Osteocyte (in vitro differentiated cells): ENCODE measurements around the gene PDF. TPM values are rescaled to one million over a fixed set of nuclear protein-coding genes. Genes with fewer than 3 reads are reported as not detected.

Source experiments
- DNase-seq: peaks from one replicate; pipeline ENCODE4 v3.0.0; 2021; ENCODE audit warnings: mixed read lengths; ENCODE audit not compliant: unreplicated experiment; ENCODE audit errors: extremely low spot score
- H3K27ac Mint-ChIP-seq: one replicate; pipeline ENCODE4 v1.8.0; 2021; ENCODE audit warnings: mild to moderate bottlenecking, mixed read lengths; ENCODE audit not compliant: unreplicated experiment
- H3K27me3 Mint-ChIP-seq: one replicate; pipeline ENCODE4 v1.8.0; 2021; ENCODE audit warnings: mixed read lengths; ENCODE audit not compliant: unreplicated experiment
- H3K36me3 Mint-ChIP-seq: one replicate; pipeline ENCODE4 v1.8.0; 2021; ENCODE audit warnings: mixed read lengths; ENCODE audit not compliant: unreplicated experiment
- H3K4me1 Mint-ChIP-seq: one replicate; pipeline ENCODE4 v1.8.0; 2021; ENCODE audit warnings: mixed read lengths; ENCODE audit not compliant: unreplicated experiment
- H3K4me3 Mint-ChIP-seq: one replicate; pipeline ENCODE4 v1.8.0; 2021; ENCODE audit warnings: mild to moderate bottlenecking, moderate library complexity, mixed read lengths; ENCODE audit not compliant: unreplicated experiment
- H3K9me3 Mint-ChIP-seq: one replicate; pipeline ENCODE4 v1.8.0; 2021; ENCODE audit warnings: mixed read lengths; ENCODE audit not compliant: unreplicated experiment
- CTCF ChIP-seq: fragments of 200-600 bp; sonication (generic); IDR thresholded peaks from 2 replicates; pipeline ENCODE4 v1.5.0; 2021; ENCODE audit warnings: antibody characterized with exemption, mild to moderate bottlenecking, moderate library complexity
- total RNA-seq: library from RNA; stranded (reverse); gene quantifications from 2 replicates; pipeline ENCODE4 v1.2.1, GENCODE V29; 2021

Gene PDF
- total RNA-seq, 1 donor from 2014 or later: 12.6 TPM

GRCh38 chr16:69329369-69330285 is 761 bp downstream of the PDF start:
- no peaks in the 10 kb centered on the region for H3K27me3 Mint-ChIP-seq
- H3K4me1 Mint-ChIP-seq: peaks cover 28% of the 10 kb centered on the region
- DNase-seq: no peak
- H3K36me3 Mint-ChIP-seq: peaks cover 19% of the 10 kb centered on the region
- no peak for TF ChIP-seq CTCF
- no peaks in the 10 kb centered on the region for H3K9me3 Mint-ChIP-seq
- peak overlapping the region; percentile 73 for H3K27ac Mint-ChIP-seq
- peak overlapping the region; percentile 79 for H3K4me3 Mint-ChIP-seq

DNA sequence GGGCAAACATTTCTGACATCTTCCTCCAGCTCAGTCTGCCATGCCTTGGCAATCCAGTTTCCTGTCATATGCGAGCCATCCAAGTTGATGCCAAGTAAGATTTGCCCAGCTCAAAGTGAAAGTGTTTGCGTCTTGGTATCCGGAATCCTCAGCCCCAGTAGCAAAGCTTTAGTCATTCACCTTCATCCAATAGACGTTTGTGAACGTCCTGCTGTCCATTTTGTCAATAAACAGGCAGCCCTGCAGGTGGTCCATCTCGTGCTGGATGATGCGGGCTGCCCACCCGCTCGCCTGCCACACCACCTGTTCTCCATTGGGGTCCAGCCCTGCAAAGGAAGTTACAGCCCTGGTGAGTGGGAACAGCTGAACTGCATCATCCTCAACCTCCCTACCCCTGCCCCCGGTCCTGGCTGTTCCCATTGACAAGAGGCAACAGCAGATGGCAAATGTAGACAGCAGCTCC is 1.5 kb downstream of the PDF start:
- TF ChIP-seq CTCF: no peak
- Mint-ChIP-seq H3K4me1 (peaks cover 28% of the 10 kb centered on the region), H3K36me3 (peaks cover 15% of the 10 kb centered on the region), H3K4me3 (peak overlapping the region; percentile 79), H3K27me3 (no peaks in the 10 kb centered on the region), H3K27ac (peak overlapping the region; percentile 73), H3K9me3 (no peaks in the 10 kb centered on the region)
- no peak for DNase-seq

GRCh38 chr16:69327585-69328310 is 2.6 kb downstream of the PDF start:
- Mint-ChIP-seq H3K9me3 (no peaks in the 10 kb centered on the region), H3K27ac (no peak overlapping the region), H3K36me3 (peaks cover 11% of the 10 kb centered on the region), H3K4me1 (peaks cover 28% of the 10 kb centered on the region), H3K27me3 (no peaks in the 10 kb centered on the region), H3K4me3 (no peak overlapping the region)
- no peak for TF ChIP-seq CTCF
- DNase-seq: no peak

GRCh38 chr16:69326172-69326873 is 4.1 kb downstream of the PDF start:
- TF ChIP-seq CTCF: no peak
- no peak overlapping the region for H3K4me3 Mint-ChIP-seq
- H3K27ac Mint-ChIP-seq: no peak overlapping the region
- no peak for DNase-seq
- peaks cover 17% of the 10 kb centered on the region for H3K36me3 Mint-ChIP-seq
- H3K9me3 Mint-ChIP-seq: no peaks in the 10 kb centered on the region
- H3K4me1 Mint-ChIP-seq: peaks cover 28% of the 10 kb centered on the region
- H3K27me3 Mint-ChIP-seq: no peaks in the 10 kb centered on the region
